ENCODE results near the gene KRTAP12-1.

GRCh38 chr21:44713846-44714245, 31.9 kb upstream of the KRTAP12-1 start:
- TF ChIP-seq POLR2A (IDR thresholded peaks at IDR 0.05; ENCODE audit: low read depth, low read length) (no peak), CTCF (IDR thresholded peaks at IDR 0.05; ENCODE audit: extremely low read depth in 1 of 2, insufficient read depth in 1 of 2, low read depth in 1 of 2, low read length in 2 of 2) (no peak), POLR2AphosphoS5 (IDR thresholded peaks at IDR 0.05; ENCODE audit: insufficient read depth, low read depth, low read length) (no peak), EZH2 (IDR thresholded peaks at IDR 0.05; ENCODE audit: borderline replicate concordance, low read depth, low read length, severe bottlenecking) (no peak), MYC (IDR thresholded peaks at IDR 0.05; ENCODE audit: low read depth, low read length) (no peak)
- TF ChIP-seq, protein P1, sequence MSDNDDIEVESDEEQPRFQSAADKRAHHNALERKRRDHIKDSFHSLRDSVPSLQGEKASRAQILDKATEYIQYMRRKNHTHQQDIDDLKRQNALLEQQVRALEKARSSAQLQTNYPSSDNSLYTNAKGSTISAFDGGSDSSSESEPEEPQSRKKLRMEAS (IDR thresholded peaks at IDR 0.05; ENCODE audit: insufficient read depth, insufficient read length) = no peak
